OCI-LY7 (cell line): ENCODE measurements around the gene CRYBG1.

Experiments
- CTCF ChIP-seq: fragments of 200-600 bp; sonication (generic); conservative IDR thresholded peaks from 2 replicates; pipeline ENCODE4 v1.5.1; 2014; ENCODE audit warnings: mild to moderate bottlenecking, antibody characterized with exemption, low read length, moderate library complexity, mixed read lengths
- EZH2phosphoT487 ChIP-seq: fragments of 200-600 bp; sonication (generic); IDR thresholded peaks from 2 replicates; pipeline ENCODE4 v1.6.1; 2018; ENCODE audit warnings: low read depth, borderline replicate concordance, mild to moderate bottlenecking, mixed run types, antibody characterized with exemption, low read length, moderate library complexity, mixed read lengths

- TF ChIP-seq CTCF (no peak), EZH2phosphoT487 (no peak)
Observed at GRCh38 chr6:106527979-106528378, 167.5 kb downstream of the CRYBG1 start.
